GM19324 (cell line): ENCODE data around the gene SURF6.
"Not testable (repeated sequence)": the region's sequence is repeated elsewhere in the genome, so short reads cannot be mapped to it uniquely, and the experiment has no call there.

Experiments used
- ATAC-seq: cut with Tn5 transposase; IDR thresholded peaks from one replicate; pipeline ENCODE4 v1.9.1; 2021; ENCODE audit warnings: mild to moderate bottlenecking, moderate library complexity; ENCODE audit not compliant: unreplicated experiment, low FRiP score

SURF6 gene

DNA sequence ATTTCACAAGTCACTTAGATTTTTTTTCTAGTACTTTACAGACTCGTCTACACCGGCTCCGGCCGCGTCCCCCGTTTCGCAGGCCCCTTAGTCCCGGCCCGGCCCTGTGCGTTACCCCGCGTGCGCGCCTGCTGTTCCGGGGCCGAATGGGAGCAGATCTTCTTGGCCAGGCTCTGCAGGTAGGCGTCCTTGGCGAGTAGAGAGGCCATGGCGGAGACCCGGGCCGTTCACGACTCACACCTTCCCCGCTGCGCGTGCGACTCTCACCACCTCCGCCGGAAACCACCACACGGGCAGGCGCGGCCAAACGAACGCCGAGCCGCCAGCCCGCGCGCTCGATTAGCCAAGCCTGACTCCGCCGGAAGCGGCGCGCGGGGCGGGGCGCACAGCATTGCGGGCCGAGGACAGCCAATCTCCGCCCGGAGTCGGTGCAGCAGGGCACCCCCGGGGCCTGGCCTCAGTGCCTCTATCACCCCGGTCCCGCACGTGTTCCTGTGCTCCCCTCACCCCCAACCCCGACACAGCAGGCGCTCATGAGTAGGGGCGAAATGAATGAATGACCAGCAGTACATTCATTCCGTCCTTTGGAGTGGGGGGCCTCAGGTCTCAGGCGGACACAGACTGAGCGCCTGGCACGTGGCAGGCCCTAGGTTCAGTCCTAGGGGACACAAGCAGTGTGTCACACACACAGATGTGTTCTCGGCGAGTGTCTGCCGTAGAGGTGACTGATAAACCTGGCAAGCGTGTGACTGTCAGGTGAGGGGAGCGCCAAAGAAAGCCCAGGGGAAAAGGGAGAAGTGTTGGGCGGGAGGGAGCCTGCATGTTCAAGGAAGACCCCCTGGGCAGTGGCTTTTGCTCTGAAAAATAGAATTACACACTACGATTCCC lies at the start of gene SURF6:
TSS of gene SURF6 (minus strand) at position 265 of the 888 bp plus-strand sequence. CDS start at position 209, 56 bp downstream.
- ATAC-seq: peak; percentile 83

- ATAC-seq: no peak
Observed at GRCh38 chr9:133385452-133385851, 49.5 kb upstream of the SURF6 start.

- ATAC-seq: no peak
Observed at GRCh38 chr9:133384736-133385321, 48.8 kb upstream of the SURF6 start.

GRCh38 chr9:133383438-133383837 lies 47.5 kb upstream of the SURF6 start:
- no peak for ATAC-seq

DNA sequence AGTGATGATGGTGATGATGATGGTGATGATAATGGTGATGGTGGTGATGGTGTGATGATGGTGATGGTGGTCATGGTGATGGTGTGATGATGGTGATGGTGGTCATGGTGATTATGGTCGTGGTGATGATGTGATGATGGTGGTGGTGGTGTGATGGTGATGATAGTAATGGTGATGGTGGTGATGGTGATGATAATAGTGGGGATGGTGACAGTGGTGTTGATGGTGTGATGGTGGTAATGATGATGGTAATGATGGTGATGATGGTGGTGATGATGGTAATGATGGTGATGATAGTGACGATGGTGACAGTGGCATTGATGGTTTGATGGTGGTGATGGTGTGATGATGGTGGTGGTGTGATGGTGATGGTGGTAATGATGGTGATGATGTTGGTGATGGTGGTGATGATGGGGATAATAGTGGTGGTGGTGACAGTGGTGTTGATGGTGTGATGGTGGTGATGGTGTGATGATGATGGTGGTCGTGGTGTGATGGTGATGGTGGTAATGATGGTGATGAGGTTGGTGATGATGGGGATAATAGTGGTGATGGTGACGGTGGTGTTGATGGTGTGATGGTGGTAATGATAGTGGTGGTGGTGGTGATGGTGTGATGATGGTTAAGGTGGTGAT lies 46.6 kb upstream of the SURF6 start:
- no peak for ATAC-seq

GRCh38 chr9:133380734-133381133 lies 44.7 kb upstream of the SURF6 start:
- ATAC-seq: no peak

DNA sequence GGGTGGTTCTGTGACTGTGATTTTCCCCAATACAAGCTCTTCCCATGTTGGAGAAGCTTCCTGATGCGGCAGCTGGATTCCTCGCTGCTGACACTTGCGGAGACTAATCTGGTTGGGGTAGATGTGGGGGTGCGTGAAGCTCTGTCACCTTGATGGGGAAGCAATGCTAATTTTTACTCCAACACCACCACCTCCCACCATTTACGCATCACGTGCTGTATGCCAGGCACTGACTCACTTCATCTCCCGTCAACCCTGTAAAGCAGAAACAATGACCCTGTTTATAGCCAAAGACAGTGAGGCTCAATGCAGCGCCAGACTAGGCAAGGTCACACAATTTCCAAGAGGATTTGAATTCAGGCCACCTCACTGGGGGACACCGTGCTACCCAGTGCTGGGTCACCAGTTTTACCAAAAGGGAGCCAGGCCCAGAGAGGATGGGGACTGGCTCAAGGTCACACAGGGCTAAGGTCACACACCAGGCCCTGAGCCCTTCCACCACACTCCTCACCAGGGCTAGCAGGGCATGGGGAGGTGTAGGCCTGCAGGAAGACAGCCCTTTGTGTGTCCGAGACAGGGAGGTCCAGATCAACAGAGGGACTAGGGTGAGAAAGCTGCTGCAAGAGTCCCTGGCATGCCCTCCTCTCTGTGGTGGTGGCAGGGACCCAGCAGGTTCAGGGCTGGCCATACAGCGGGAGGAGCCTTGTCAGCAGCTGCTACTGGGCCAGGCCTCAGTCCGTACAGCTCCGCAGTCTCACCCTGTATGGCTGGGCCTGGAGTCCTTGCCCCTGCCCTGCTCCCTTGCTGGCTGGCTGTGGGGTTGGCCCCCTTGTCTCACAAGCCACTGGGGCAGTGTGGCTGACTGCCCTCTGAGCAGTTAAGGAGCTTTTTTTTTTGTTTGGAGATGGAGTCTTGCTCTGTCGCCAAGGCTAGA lies 43.4 kb upstream of the SURF6 start:
- ATAC-seq: no peak

DNA sequence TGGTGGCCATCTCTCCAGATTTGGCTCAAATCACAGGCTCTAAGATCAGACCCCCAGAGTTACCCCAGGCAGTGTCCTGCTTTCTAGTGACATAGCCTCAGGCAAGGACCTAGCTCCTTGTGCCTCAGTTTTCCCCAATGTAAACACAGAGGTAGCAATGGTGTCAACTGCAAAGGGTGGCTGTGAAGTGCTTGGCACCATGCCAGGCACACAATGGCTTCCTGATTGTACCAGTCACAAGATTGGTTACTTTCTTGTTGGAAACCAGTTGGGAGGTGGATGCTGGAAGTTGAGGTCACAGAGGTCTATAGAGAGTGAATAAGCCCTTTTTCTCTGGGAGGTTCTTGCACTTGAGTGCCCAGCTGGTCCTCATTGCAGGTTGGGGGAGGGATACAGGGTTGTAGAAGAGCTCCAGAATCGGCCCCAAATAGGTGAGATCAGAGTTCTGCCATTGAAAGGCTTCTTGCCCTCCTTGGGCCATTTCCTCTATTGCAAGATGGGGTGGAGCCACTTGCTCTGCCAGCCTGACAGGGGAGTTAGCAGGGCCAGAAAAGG lies 42.5 kb upstream of the SURF6 start:
- no peak for ATAC-seq

DNA sequence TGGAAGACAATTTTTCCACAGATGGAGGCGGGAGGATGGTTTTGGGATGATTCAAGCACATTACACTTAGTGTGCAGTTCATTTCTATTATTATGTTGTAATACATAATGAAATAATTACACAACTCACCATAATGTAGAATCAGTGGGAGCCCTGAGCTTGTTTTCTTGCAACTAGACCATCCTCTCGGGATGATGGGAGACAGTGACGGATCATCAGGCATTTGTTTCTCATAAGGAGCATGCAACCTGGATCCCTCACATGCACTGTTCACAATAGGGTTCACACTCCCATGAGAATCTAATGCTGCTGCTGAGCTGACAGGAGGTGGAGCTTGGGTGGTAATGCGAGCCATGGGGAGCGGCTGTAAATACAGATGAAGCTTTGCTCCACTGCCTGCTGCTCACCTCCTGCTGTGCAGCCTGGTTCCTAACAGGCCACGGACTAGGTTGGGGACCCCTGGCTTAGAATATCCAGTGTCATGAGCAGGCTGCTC lies 41.8 kb upstream of the SURF6 start:
- ATAC-seq: no peak

DNA sequence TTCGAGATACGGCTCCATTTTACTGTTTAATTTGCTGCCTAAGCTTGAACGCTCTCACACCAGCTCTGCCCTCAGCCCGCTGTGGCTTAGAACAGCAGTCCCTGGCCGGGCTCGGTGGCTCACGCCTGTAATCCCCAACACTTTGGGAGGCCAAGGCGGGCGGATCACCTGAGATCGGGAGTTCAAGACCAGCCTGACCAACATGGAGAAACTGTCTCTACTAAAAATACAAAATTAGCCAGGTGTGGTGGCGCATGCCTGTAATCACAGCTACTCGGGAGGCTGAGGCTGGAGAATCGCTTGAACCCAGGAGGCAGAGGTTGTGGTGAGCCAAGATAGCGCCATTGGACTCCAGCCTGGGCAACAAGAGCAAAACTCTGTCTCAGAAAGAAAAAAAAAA lies 41.3 kb upstream of the SURF6 start:
- ATAC-seq: not testable (repeated sequence)

DNA sequence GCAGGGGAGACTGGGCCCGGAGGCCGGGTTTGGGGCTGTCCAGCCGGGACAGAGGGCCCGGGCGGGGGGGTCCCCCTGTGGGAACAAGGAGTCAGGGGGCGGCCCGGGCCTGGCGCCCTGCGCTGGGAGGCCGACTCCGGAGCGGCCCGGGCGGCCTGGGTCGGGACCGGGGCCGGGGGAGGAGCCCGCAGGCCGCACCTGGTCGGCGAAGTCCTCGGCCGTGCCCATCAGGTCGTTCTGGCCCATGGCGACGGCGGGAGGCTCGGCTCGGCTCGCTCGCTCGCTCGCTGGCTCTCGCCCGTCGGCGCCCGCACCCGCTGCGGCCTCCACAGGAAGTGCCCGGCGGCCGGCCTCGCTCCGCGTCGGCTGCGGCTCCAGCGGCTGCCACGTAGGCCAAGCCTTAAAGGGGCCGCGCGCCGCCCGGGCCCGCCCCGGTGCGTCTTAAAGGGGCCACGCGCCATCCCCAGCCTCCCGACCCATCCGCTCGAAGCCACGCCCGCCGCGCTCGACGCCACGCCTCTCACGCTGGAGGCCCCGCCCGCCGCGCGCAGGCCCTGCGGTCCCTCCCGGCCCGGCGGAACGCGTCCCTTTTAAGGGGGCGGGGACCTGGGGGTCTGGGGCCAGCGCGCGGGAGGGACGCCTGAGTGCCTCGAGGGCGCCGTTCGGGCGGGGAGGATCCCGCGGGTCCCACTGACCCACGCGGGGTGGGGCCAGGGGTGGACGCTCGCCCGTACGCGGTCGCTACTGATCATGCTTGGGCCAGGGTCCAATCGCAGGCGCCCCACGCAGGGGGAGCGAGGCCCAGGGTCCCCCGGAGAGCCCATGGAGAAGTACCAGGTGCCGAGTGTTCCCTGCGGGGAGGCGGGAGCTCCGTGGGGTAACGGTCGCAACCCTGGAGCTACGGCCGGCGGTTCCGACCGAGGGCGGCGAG lies 40.0 kb upstream of the SURF6 start, which contains the start of the genes STKLD1 and SURF4:
TSS of gene STKLD1 (plus strand) at position 643 of the 931 bp plus-strand sequence. CDS start at position 751, 108 bp downstream.
TSS of gene SURF4 (minus strand) at position 337 of the 931 bp plus-strand sequence. CDS start at position 246, 91 bp downstream.
- ATAC-seq: peak; percentile 93

DNA sequence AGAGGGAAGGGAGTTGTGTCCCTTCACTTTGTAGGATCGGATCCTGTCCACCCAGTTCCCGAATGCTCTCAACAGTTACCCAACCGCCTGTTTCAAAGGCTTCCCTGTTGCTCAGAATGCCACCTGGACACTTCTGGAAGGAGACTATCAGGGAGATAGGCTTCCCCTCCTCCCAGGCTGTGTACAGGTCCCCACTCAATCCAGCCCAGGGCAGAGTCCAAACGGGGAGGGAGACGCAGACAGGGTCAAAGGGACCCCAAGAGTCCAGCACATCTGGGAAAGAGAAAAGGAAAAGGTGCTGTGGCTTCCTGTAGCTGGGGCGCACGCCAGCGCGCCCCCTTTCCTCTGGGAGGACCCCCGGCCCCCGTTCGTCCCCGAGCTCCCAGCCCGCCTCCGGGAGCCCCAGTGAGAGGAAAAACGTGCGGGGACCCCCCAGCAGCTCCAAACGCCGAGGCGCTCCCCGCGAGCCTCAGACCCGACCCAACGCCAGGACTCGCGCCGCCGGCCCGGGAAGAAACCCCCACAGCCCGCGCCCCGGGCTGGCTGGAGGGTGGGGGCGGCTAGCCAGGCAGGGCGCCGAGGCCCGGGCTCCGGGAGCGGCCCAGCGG lies 39.2 kb upstream of the SURF6 start:
- ATAC-seq: peak; percentile 5

GRCh38 chr9:133374612-133375115 lies 38.7 kb upstream of the SURF6 start:
- no peak for ATAC-seq

- no peak for ATAC-seq
Observed at GRCh38 chr9:133372144-133372543, 36.2 kb upstream of the SURF6 start.

GRCh38 chr9:133371261-133371711 lies 35.3 kb upstream of the SURF6 start:
- no peak for ATAC-seq

GRCh38 chr9:133370685-133371084 lies 34.7 kb upstream of the SURF6 start:
- no peak for ATAC-seq

DNA sequence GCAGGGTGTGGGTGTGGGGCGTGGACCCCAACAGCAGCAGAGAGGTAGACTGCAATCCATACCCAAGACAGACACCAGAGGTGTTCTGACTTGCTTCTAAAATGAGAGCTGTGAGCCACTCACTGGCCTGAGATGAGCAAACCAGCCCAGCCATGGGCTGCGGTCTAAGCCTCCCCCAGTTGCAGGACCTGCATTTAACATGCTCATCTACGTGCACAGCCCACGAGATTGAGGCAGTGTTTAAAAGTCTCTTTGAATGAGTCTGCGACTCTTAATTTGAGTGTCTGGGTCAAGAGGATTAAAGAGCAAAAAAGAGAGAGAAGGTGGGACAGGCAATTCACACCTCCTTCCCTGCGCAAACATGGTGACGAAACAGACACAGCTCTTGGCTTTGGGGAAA lies 33.9 kb upstream of the SURF6 start:
- no peak for ATAC-seq

GRCh38 chr9:133369422-133369821 lies 33.4 kb upstream of the SURF6 start:
- ATAC-seq: no peak
